Measurements from ENCODE around the gene DKKL1.

DNA sequence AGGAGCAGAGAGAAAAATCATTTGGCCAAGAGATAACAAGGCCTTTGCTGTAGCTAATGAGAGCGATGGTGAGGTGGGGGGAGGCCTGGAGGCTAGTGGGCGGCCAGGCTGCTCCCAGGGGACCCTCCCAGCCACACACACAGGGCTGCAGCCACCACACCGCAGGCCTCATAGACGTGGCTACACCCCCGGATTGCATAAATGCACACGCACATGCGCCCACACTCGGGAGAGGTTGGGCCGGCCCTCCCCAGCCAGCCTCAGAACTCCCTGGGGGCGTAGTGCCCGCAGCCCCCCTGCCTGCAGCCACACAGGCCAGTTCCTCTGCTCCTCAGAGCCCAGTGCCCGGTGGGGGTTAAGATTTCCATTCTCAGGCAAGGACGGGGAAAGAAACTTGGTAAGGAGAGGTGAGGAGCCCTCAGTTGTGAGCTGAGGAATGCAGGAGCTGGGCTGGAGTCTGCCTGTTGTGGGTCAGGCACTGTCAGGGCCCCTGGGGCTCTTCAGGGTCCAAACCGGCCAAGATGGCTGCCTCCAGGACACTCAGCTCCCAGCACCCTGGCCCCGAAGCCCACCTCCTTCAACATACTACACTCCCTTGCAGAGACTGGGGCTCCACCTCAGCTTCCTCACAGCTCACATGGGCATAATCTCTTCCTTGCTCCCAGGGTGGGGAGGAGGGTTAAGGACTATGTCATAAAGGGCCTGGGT is 51.6 kb downstream of the DKKL1 start:
- TF ChIP-seq POLR2A (IDR thresholded peaks at IDR 0.05) (no peak), POLR2AphosphoS5 (IDR thresholded peaks at IDR 0.05) (no peak), EP300 (IDR thresholded peaks at IDR 0.05) (no peak)
- TF ChIP-seq, protein P1, sequence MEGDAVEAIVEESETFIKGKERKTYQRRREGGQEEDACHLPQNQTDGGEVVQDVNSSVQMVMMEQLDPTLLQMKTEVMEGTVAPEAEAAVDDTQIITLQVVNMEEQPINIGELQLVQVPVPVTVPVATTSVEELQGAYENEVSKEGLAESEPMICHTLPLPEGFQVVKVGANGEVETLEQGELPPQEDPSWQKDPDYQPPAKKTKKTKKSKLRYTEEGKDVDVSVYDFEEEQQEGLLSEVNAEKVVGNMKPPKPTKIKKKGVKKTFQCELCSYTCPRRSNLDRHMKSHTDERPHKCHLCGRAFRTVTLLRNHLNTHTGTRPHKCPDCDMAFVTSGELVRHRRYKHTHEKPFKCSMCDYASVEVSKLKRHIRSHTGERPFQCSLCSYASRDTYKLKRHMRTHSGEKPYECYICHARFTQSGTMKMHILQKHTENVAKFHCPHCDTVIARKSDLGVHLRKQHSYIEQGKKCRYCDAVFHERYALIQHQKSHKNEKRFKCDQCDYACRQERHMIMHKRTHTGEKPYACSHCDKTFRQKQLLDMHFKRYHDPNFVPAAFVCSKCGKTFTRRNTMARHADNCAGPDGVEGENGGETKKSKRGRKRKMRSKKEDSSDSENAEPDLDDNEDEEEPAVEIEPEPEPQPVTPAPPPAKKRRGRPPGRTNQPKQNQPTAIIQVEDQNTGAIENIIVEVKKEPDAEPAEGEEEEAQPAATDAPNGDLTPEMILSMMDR (IDR thresholded peaks at IDR 0.05), result no peak
